SK-N-SH (cell line): ENCODE data around the gene AKR1C4. TPM values are rescaled to one million over a fixed set of nuclear protein-coding genes. Genes with fewer than 3 reads are reported as not detected.

Experiments
- CTCF ChIA-PET: fragments of 300-600, 350-600 bp; formaldehyde crosslinking; extraction: SDS; loops from one replicate; lab custom pipeline; 2021; lab: Yijun Ruan, JAX
- POLR2A ChIA-PET: fragments of 350-600 bp; sonication (Branson Sonifier 250); formaldehyde crosslinking; extraction: SDS; loops from one replicate; lab custom pipeline; 2020; ENCODE audit warnings: antibody characterized with exemption, inconsistent platforms; lab: Yijun Ruan, JAX
- DNase-seq: peaks from one replicate; pipeline ENCODE4 v3.0.0; 2012
- H2AFZ ChIP-seq: fragments of 200-600 bp; sonication (generic); 2 replicates; pipeline ENCODE4 v1.8.1; 2016; ENCODE audit warnings: antibody characterized with exemption, mild to moderate bottlenecking, low read depth
- H3F3A ChIP-seq: fragments of 200-600 bp; sonication (generic); replicated peaks from 2 replicates; pipeline ENCODE3; 2016; ENCODE audit warnings: antibody characterized with exemption, mild to moderate bottlenecking; ENCODE audit not compliant: insufficient read depth
- H3K27ac ChIP-seq, 2 experiments: fragments of 200-500 bp in 1 of 2; fragments of 200-600 bp in 1 of 2; sonication (Bioruptor generic) in 1 of 2; sonication (generic), shearing (Covaris generic) in 1 of 2; 2 replicates each; pipeline versions ENCODE4 v1.5.1 to v1.6.1; 2014 to 2016; ENCODE audit warnings: low read depth in 2 of 2, inconsistent platforms in 1 of 2, low read length in 1 of 2, mild to moderate bottlenecking in 1 of 2, mixed read lengths in 1 of 2
- H3K27me3 ChIP-seq: fragments of 200-600 bp; sonication (generic), shearing (Covaris generic); 2 replicates; pipeline ENCODE4 v1.6.1; 2016; ENCODE audit warnings: mixed run types; ENCODE audit not compliant: insufficient read depth
- H3K36me3 ChIP-seq, 2 experiments: fragments of 200-500 bp in 1 of 2; fragments of 200-600 bp in 1 of 2; sonication (Bioruptor generic) in 1 of 2; sonication (generic) in 1 of 2; replicated peaks in 1 of 2; 2 replicates each; pipeline versions ENCODE3 to v1.5.1; 2014 to 2016; ENCODE audit warnings: low read length in 1 of 2, mild to moderate bottlenecking in 1 of 2; ENCODE audit not compliant: insufficient read depth in 2 of 2, control insufficient read depth in 1 of 2
- H3K4me1 ChIP-seq, 2 experiments: fragments of 200-500 bp in 1 of 2; fragments of 200-600 bp in 1 of 2; sonication (Bioruptor generic) in 1 of 2; sonication (generic), shearing (Covaris generic) in 1 of 2; 2 replicates each; pipeline versions ENCODE4 v1.5.1 to v1.6.1; 2014 to 2016; ENCODE audit warnings: low read depth in 1 of 2, low read length in 1 of 2, mixed run types in 1 of 2; ENCODE audit not compliant: insufficient read depth in 2 of 2, control insufficient read depth in 1 of 2
- H3K4me2 ChIP-seq: fragments of 200-600 bp; sonication (generic), shearing (Covaris generic); 2 replicates; pipeline ENCODE4 v1.6.1; 2017; ENCODE audit warnings: mixed run types
- H3K4me3 ChIP-seq, 2 experiments: fragments of 200-500 bp in 1 of 2; fragments of 200-600 bp in 1 of 2; sonication (Bioruptor generic) in 1 of 2; sonication (generic), shearing (Covaris generic) in 1 of 2; 2 replicates each; pipeline versions ENCODE4 v1.5.1 to v1.8.1; 2014 to 2016; ENCODE audit warnings: low read depth in 2 of 2, inconsistent platforms in 1 of 2, low read length in 1 of 2, mild to moderate bottlenecking in 1 of 2, mixed read lengths in 1 of 2, moderate library complexity in 1 of 2
- H3K79me2 ChIP-seq: fragments of 200-600 bp; sonication (generic); 2 replicates; pipeline ENCODE4 v1.8.1; 2017; ENCODE audit warnings: mild to moderate bottlenecking; ENCODE audit not compliant: insufficient read depth
- H3K9ac ChIP-seq: fragments of 200-600 bp; sonication (generic); 2 replicates; pipeline ENCODE4 v1.6.1; 2017; ENCODE audit warnings: mixed run types
- H3K9me2 ChIP-seq: fragments of 200-600 bp; sonication (generic); 2 replicates; pipeline ENCODE4 v1.6.1; 2017; ENCODE audit warnings: mixed run types
- H3K9me3 ChIP-seq: fragments of 200-600 bp; sonication (generic); 2 replicates; pipeline ENCODE4 v1.6.1; 2017; ENCODE audit warnings: mixed run types, mild to moderate bottlenecking, moderate library complexity
- H4K20me1 ChIP-seq: fragments of 200-600 bp; sonication (generic); 2 replicates; pipeline ENCODE4 v1.6.1; 2017; ENCODE audit warnings: mild to moderate bottlenecking, mixed run types; ENCODE audit not compliant: insufficient read depth
- CHD2 ChIP-seq: fragments of 150-350 bp; IDR thresholded peaks from 2 replicates; pipeline ENCODE4 v1.6.1; 2018; ENCODE audit warnings: low read length; ENCODE audit not compliant: partially characterized antibody
- ELF1 ChIP-seq: IDR thresholded peaks from 2 replicates; pipeline ENCODE4 v1.4.0; 2012
- EP300 ChIP-seq, 2 experiments: IDR thresholded peaks; 2 replicates each; pipeline versions ENCODE4 v1.4.0 to v1.6.1; 2012; ENCODE audit warnings: borderline replicate concordance in 1 of 2, low read depth in 1 of 2, low read length in 1 of 2
- EZH2phosphoT487 ChIP-seq: fragments of 200-600 bp; sonication (generic); IDR thresholded peaks from 2 replicates; pipeline ENCODE4 v1.6.1; 2017; ENCODE audit warnings: low read depth, mixed run types, mild to moderate bottlenecking, antibody characterized with exemption, moderate library complexity, borderline replicate concordance
- FOXJ3 ChIP-seq: sonication (generic); formaldehyde crosslinking; IDR thresholded peaks from 2 replicates; pipeline ENCODE4 v1.5.1; 2020; ENCODE audit warnings: mild to moderate bottlenecking, missing genetic modification reagents
- GABPA ChIP-seq: IDR thresholded peaks from 2 replicates; pipeline ENCODE4 v1.4.0; 2012; ENCODE audit warnings: low read depth, mild to moderate bottlenecking
- GATA2 ChIP-seq: sonication (generic); formaldehyde crosslinking; IDR thresholded peaks from 2 replicates; pipeline ENCODE4 v1.5.0; 2020; ENCODE audit warnings: mild to moderate bottlenecking, missing genetic modification reagents
- JUND ChIP-seq: IDR thresholded peaks from 2 replicates; pipeline ENCODE4 v1.4.0; 2012
- NFIC ChIP-seq: IDR thresholded peaks from 2 replicates; pipeline ENCODE4 v1.4.0; 2012; ENCODE audit warnings: borderline replicate concordance
- NRF1 ChIP-seq: IDR thresholded peaks from 2 replicates; pipeline ENCODE4 v1.6.1; 2012; ENCODE audit warnings: low read depth, mild to moderate bottlenecking, low read length
- RAD21 ChIP-seq: IDR thresholded peaks from 2 replicates; pipeline ENCODE4 v1.6.1; 2012; ENCODE audit warnings: mild to moderate bottlenecking, low read length
- RFX5 ChIP-seq: IDR thresholded peaks from 2 replicates; pipeline ENCODE4 v1.6.1; 2012; ENCODE audit warnings: mild to moderate bottlenecking, improper control_type of control experiment, low read length
- SMC3 ChIP-seq: IDR thresholded peaks from 2 replicates; pipeline ENCODE4 v1.6.1; 2012; ENCODE audit warnings: low read depth, low read length, improper control_type of control experiment
- TCF12 ChIP-seq: IDR thresholded peaks from 2 replicates; pipeline ENCODE4 v1.4.0; 2012
- WGBS: methylation state at CpG from one replicate; pipeline ENCODE4 v1.1.6; 2017; ENCODE audit warnings: low lambda C conversion rate; 5-methylcytosine and 5-hydroxymethylcytosine counted together
- polyA plus RNA-seq, 3 experiments: library from polyadenylated mRNA; depleted of rRNA; stranded (reverse); fragments of >200 nt; gene quantifications; 2 replicates each; pipeline ENCODE4 v1.2.3, GENCODE V29; 2012
- TF ChIP-seq, protein P1 (sequence below): IDR thresholded peaks from 2 replicates; pipeline ENCODE4 v1.4.0; 2012; ENCODE audit warnings: low read depth
- TF ChIP-seq, protein P2 (sequence below): IDR thresholded peaks from 2 replicates; pipeline ENCODE4 v1.4.0; 2012; ENCODE audit warnings: low read depth, borderline replicate concordance
- TF ChIP-seq, protein P3 (sequence below): IDR thresholded peaks from 2 replicates; pipeline ENCODE4 v1.4.0; 2012; ENCODE audit warnings: low read depth, borderline replicate concordance
- TF ChIP-seq, protein P4 (sequence below): fragments of 150-350 bp; IDR thresholded peaks from 2 replicates; pipeline ENCODE4 v1.6.1; 2017; ENCODE audit warnings: antibody characterized with exemption, low read length, low read depth, borderline replicate concordance
- TF ChIP-seq, protein P5 (sequence below): fragments of 150-350 bp; IDR thresholded peaks from 2 replicates; pipeline ENCODE4 v1.6.1; 2016; ENCODE audit warnings: mild to moderate bottlenecking, low read depth, low read length

The AKR1C4 gene
- polyA plus RNA-seq, 1 of the 3 experiments (the other 2 are of a cell fraction): not detected

DNA sequence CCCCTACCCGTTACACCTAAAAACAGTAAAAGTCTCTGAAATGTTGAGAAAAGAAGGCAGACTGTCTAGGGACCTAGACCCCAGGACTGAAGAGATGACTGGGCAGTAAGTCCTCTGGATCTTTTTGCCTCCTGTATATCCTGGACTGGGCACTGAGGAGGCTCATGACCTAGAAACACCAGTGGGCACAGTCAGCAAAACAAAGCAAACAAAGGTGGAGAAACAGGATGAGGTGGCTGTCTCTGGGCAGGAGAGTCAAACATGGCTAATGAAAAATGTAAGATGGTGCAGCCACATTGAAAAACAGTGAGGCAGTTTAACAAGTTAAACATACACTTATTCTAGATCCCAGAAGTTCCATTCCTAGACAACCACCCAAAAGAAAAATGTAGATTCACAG, 45.9 kb downstream of the AKR1C4 start:
- Histone ChIP-seq H3K9me2 (no peaks in the 10 kb centered on the region), H3K9ac (no peak overlapping the region), H3K9me3 (no peaks in the 10 kb centered on the region), H2AFZ (no peak overlapping the region), H3K36me3 (no peaks in the 10 kb centered on the region), H3K79me2 (no peaks in the 10 kb centered on the region), H4K20me1 (no peaks in the 10 kb centered on the region), H3K4me2 (no peak overlapping the region), H3K4me1 (no peaks in the 10 kb centered on the region), H3K27ac (no peak overlapping the region), H3F3A (no peaks in the 10 kb centered on the region), H3K27me3 (no peaks in the 10 kb centered on the region; the same call in 1 of the 2 replicates), H3K4me3 (no peak overlapping the region)
- ChIA-PET CTCF (no interaction called here), POLR2A (no interaction called here)
- no peak for DNase-seq
- no peak for TF ChIP-seq JUND
- TF ChIP-seq FOXJ3: no peak
- TF ChIP-seq SMC3: no peak
- TF ChIP-seq, protein P1, sequence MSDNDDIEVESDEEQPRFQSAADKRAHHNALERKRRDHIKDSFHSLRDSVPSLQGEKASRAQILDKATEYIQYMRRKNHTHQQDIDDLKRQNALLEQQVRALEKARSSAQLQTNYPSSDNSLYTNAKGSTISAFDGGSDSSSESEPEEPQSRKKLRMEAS: no peak
- no peak for TF ChIP-seq NFIC
- TF ChIP-seq NRF1: no peak
- no peak for TF ChIP-seq ELF1
- no peak for TF ChIP-seq GABPA
- TF ChIP-seq, protein P2, sequence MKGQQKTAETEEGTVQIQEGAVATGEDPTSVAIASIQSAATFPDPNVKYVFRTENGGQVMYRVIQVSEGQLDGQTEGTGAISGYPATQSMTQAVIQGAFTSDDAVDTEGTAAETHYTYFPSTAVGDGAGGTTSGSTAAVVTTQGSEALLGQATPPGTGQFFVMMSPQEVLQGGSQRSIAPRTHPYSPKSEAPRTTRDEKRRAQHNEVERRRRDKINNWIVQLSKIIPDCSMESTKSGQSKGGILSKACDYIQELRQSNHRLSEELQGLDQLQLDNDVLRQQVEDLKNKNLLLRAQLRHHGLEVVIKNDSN: no peak
- no peak for TF ChIP-seq RAD21
- TF ChIP-seq, protein P3, sequence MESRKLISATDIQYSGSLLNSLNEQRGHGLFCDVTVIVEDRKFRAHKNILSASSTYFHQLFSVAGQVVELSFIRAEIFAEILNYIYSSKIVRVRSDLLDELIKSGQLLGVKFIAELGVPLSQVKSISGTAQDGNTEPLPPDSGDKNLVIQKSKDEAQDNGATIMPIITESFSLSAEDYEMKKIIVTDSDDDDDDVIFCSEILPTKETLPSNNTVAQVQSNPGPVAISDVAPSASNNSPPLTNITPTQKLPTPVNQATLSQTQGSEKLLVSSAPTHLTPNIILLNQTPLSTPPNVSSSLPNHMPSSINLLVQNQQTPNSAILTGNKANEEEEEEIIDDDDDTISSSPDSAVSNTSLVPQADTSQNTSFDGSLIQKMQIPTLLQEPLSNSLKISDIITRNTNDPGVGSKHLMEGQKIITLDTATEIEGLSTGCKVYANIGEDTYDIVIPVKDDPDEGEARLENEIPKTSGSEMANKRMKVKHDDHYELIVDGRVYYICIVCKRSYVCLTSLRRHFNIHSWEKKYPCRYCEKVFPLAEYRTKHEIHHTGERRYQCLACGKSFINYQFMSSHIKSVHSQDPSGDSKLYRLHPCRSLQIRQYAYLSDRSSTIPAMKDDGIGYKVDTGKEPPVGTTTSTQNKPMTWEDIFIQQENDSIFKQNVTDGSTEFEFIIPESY: no peak
- no peak for TF ChIP-seq RFX5
- TF ChIP-seq, protein P4, sequence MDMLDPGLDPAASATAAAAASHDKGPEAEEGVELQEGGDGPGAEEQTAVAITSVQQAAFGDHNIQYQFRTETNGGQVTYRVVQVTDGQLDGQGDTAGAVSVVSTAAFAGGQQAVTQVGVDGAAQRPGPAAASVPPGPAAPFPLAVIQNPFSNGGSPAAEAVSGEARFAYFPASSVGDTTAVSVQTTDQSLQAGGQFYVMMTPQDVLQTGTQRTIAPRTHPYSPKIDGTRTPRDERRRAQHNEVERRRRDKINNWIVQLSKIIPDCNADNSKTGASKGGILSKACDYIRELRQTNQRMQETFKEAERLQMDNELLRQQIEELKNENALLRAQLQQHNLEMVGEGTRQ: no peak
- TF ChIP-seq CHD2: no peak
- no peak for TF ChIP-seq TCF12
- TF ChIP-seq EZH2phosphoT487: no peak
- no peak for TF ChIP-seq GATA2
- TF ChIP-seq EP300 (IDR thresholded peaks at IDR 0.05; ENCODE audit: borderline replicate concordance in 1 of 2, low read depth in 1 of 2, low read length in 1 of 2): no peak
- TF ChIP-seq, protein P5, sequence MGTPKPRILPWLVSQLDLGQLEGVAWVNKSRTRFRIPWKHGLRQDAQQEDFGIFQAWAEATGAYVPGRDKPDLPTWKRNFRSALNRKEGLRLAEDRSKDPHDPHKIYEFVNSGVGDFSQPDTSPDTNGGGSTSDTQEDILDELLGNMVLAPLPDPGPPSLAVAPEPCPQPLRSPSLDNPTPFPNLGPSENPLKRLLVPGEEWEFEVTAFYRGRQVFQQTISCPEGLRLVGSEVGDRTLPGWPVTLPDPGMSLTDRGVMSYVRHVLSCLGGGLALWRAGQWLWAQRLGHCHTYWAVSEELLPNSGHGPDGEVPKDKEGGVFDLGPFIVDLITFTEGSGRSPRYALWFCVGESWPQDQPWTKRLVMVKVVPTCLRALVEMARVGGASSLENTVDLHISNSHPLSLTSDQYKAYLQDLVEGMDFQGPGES: no peak
- WGBS: 9% methylated on average over 1 of the region's 1 CpG
